AG04450 (cell line): ENCODE results near the gene TIMP2. TPM values are rescaled to one million over a fixed set of nuclear protein-coding genes. Genes with fewer than 3 reads are reported as not detected.

Experiments
- CTCF ChIA-PET: fragments of 300-600, 350-600 bp; formaldehyde crosslinking; extraction: SDS; loops from one replicate; lab custom pipeline; 2022; ENCODE audit warnings: antibody characterized with exemption, inconsistent platforms; lab: Charles Lee
- POLR2A ChIA-PET: fragments of 350-600 bp; formaldehyde crosslinking; extraction: SDS; loops from one replicate; lab custom pipeline; 2021; ENCODE audit warnings: antibody characterized with exemption, inconsistent platforms; lab: Yijun Ruan, JAX
- DNase-seq: peaks from one replicate; pipeline ENCODE4 v3.0.0-alpha.2; 2011; ENCODE audit warnings: low read depth, low spot score
- H3K27ac ChIP-seq: one replicate; pipeline ENCODE4 v1.5.1; 2012; ENCODE audit warnings: low read depth, low read length, control low read depth
- H3K27me3 ChIP-seq: one replicate; pipeline ENCODE4 v1.6.0; 2012; ENCODE audit warnings: low read length; ENCODE audit not compliant: control insufficient read depth, insufficient read depth
- H3K4me3 ChIP-seq: 2 replicates; pipeline ENCODE4 v1.5.1; 2011; ENCODE audit warnings: mild to moderate bottlenecking, low read depth, low read length, control low read depth
- H3K9me3 ChIP-seq: 2 replicates; pipeline ENCODE4 v1.5.1; 2012; ENCODE audit warnings: low read length; ENCODE audit not compliant: control insufficient read depth, insufficient read depth
- polyA plus RNA-seq: library from polyadenylated mRNA; depleted of rRNA; stranded (reverse); fragments of >200 nt; gene quantifications from 2 replicates; pipeline ENCODE4 v1.2.3, GENCODE V29; 2011
- TF ChIP-seq, protein P1 (sequence below): IDR thresholded peaks from 2 replicates; pipeline ENCODE4 v1.5.1; 2011; ENCODE audit warnings: low read depth, low read length, control low read depth, inconsistent platforms

The TIMP2 gene
- polyA plus RNA-seq, 1 experiment: 356 TPM

DNA sequence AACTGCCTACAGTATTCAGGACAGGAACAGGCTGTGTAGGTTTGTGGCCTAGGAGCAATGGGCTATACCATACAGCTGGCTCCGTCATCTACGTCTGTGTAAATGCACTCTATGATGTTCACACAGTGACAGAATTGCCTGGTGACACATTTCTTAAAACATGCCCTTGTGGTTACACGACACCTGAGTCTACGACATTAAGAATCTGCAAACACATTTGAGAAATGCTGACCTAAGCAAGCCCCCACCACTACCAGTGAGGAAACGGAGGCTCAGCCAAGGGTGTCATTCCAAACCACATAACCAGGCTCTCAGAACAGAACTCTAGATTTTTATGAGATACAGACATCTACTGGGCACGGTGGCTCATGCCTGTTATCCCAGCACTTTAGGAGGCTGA is 108.1 kb downstream of the TIMP2 start:
- H3K9me3 ChIP-seq: no peaks in the 10 kb centered on the region
- no peak for DNase-seq
- H3K27me3 ChIP-seq: no peaks in the 10 kb centered on the region
- H3K4me3 ChIP-seq: no peak overlapping the region
- POLR2A ChIA-PET: no interaction called here
- TF ChIP-seq, protein P1, sequence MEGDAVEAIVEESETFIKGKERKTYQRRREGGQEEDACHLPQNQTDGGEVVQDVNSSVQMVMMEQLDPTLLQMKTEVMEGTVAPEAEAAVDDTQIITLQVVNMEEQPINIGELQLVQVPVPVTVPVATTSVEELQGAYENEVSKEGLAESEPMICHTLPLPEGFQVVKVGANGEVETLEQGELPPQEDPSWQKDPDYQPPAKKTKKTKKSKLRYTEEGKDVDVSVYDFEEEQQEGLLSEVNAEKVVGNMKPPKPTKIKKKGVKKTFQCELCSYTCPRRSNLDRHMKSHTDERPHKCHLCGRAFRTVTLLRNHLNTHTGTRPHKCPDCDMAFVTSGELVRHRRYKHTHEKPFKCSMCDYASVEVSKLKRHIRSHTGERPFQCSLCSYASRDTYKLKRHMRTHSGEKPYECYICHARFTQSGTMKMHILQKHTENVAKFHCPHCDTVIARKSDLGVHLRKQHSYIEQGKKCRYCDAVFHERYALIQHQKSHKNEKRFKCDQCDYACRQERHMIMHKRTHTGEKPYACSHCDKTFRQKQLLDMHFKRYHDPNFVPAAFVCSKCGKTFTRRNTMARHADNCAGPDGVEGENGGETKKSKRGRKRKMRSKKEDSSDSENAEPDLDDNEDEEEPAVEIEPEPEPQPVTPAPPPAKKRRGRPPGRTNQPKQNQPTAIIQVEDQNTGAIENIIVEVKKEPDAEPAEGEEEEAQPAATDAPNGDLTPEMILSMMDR: no peak
- CTCF ChIA-PET: no interaction called here
- no peak overlapping the region for H3K27ac ChIP-seq

DNA sequence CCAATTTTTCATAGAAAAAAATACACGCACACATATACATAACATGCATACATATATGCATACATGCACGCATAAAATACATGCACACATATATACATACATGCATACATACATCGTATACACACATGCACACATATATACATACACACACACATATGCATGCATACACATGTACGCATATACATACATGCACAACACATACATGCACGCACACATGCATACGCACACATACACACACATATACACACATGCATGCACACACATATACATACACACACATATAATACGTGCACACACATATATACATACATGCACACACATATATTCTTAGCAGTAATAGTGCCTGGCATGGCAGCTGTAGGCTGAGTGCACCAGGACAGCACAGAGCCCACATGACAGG is 109.5 kb downstream of the TIMP2 start:
- Histone ChIP-seq H3K27ac (no peak overlapping the region), H3K4me3 (no peak overlapping the region), H3K9me3 (no peaks in the 10 kb centered on the region), H3K27me3 (no peaks in the 10 kb centered on the region)
- TF ChIP-seq, protein P1: no peak
- POLR2A ChIA-PET: no interaction called here
- CTCF ChIA-PET: no interaction called here
- DNase-seq: no peak

DNA sequence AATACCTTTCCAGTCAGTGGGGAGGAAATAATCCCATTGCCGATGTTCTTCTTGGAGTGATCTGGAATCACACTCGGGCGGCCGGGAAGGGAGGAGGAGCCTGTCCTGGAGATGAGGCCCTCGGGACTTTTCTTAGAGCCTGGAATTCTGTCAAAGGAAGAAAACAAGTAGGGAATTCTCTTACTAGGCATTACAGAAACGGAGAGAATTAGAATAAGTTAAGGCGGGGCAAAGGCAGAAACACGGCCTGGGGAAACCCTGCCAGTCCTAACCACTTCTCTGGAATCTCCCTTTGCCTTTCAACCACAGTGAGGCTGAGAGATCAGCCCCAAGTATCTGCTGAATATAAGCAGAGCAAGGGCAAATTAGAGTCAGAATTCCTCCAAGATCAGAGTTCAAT is 112.3 kb downstream of the TIMP2 start:
- Histone ChIP-seq H3K27me3 (no peaks in the 10 kb centered on the region), H3K27ac (no peak overlapping the region), H3K4me3 (no peak overlapping the region), H3K9me3 (no peaks in the 10 kb centered on the region)
- no peak for DNase-seq
- CTCF ChIA-PET: no interaction called here
- POLR2A ChIA-PET: no interaction called here
- TF ChIP-seq, protein P1: no peak

DNA sequence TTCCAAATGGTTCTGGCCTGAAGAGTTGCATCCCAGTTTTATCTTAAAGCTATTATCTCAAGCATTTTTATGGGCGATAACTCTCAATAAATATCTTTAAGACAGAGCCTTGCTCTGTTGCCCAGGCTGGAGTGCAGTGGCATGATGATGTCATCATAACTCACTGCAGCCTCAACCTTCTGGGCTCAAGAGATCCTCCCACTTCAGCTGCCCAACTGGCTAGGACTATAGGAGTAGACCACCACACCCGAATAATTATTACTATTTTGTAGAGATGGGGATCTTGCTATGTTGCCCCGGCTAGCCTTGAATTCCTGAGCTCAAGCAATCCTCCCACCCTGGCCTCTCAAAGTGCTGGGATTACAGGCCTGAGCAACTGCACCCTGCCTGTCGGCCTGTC is 117.0 kb downstream of the TIMP2 start:
- ChIA-PET POLR2A (no interaction called here), CTCF (interaction anchor here (0.6 to 1.1 kb wide), 3 partner anchors 9 to 311 kb away, joined by 3 to 4 read pairs (median 3); no protein-coding TSS in a partner anchor)
- TF ChIP-seq, protein P1: no peak
- Histone ChIP-seq H3K27me3 (no peaks in the 10 kb centered on the region), H3K4me3 (no peak overlapping the region), H3K9me3 (no peaks in the 10 kb centered on the region; the same call in 1 of the 2 replicates), H3K27ac (no peak overlapping the region)
- DNase-seq: no peak

DNA sequence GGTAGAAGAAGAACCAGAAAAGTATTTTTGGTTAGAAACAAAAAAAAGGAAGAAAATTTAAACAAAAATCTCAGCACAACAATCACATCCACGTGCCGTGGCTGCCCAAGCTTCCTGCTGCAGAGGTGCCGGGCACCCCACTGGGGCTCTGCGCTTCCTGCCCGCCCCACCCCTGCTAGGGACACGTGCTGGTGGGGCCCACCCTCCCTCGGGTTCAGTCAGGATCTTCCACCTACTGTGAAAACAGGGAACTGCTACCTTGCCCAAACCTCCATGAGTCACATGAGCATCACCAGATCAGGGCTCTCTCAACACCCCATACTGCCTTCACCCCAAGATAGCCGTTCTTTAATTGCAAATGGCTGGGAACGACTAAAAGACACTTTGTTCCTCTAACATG is 118.7 kb downstream of the TIMP2 start:
- ChIA-PET CTCF (no interaction called here), POLR2A (no interaction called here)
- Histone ChIP-seq H3K27me3 (no peaks in the 10 kb centered on the region), H3K4me3 (no peak overlapping the region), H3K27ac (no peak overlapping the region), H3K9me3 (no peaks in the 10 kb centered on the region; the same call in 1 of the 2 replicates)
- no peak for DNase-seq
- TF ChIP-seq, protein P1: no peak
